NCI-H128 (cell line): ENCODE results near the gene SYNGR3.
A peak's percentile ranks its signal among the peaks of the same experiment; 100 is the strongest.
"Not testable (repeated sequence)": the region's sequence is repeated elsewhere in the genome, so short reads cannot be mapped to it uniquely, and the experiment has no call there.

Source experiments
- DNase-seq: peaks from one replicate; lab custom pipeline; 2025; ENCODE audit not compliant: unreplicated experiment; lab: John Stamatoyannopoulos, UW

SYNGR3 gene

GRCh38 chr16:1959269-1960039 lies 30.3 kb upstream of the SYNGR3 start, which contains the start of gene NDUFB10:
Gene NDUFB10, plus strand, starts transcription at chr16:1959538. Its CDS starts 87 bp downstream, at chr16:1959625.
- DNase-seq, result peak; percentile 11

GRCh38 chr16:1960665-1961630 lies 28.8 kb upstream of the SYNGR3 start:
- no peak for DNase-seq

GRCh38 chr16:1961651-1962067 lies 28.1 kb upstream of the SYNGR3 start:
- DNase-seq, result no peak

- DNase-seq, result not testable (repeated sequence)
Observed at GRCh38 chr16:1962161-1963153, 27.3 kb upstream of the SYNGR3 start.

GRCh38 chr16:1963806-1964505 lies 25.8 kb upstream of the SYNGR3 start:
- no peak for DNase-seq

- peak; percentile 90 for DNase-seq
Observed at GRCh38 chr16:1964506-1965395, 25.0 kb upstream of the SYNGR3 start, which contains the start of gene RPS2. Gene RPS2, minus strand, starts transcription at chr16:1964826. Its CDS starts 201 bp downstream, at chr16:1964625.

GRCh38 chr16:1965396-1966001 lies 24.3 kb upstream of the SYNGR3 start:
- no peak for DNase-seq

- DNase-seq, result no peak
Observed at GRCh38 chr16:1966460-1966859, 23.3 kb upstream of the SYNGR3 start, which contains the start of gene RNF151. Gene RNF151, plus strand, starts transcription at chr16:1966856. Its CDS starts 26 bp downstream, at chr16:1966882.

GRCh38 chr16:1968146-1968953 lies 21.4 kb upstream of the SYNGR3 start:
- no peak for DNase-seq

GRCh38 chr16:1971796-1972489 lies 17.8 kb upstream of the SYNGR3 start, which contains the start of gene TBL3:
Gene TBL3, plus strand, starts transcription at chr16:1972053. Its CDS starts 112 bp downstream, at chr16:1972165.
- DNase-seq, result peak; percentile 80

GRCh38 chr16:1972490-1972877 lies 17.3 kb upstream of the SYNGR3 start:
- DNase-seq, result no peak

GRCh38 chr16:1973461-1974156 lies 16.2 kb upstream of the SYNGR3 start:
- DNase-seq, result no peak

GRCh38 chr16:1974157-1975070 lies 15.4 kb upstream of the SYNGR3 start:
- DNase-seq, result no peak

GRCh38 chr16:1975432-1976215 lies 14.1 kb upstream of the SYNGR3 start:
- DNase-seq, result no peak

GRCh38 chr16:1976216-1976520 lies 13.6 kb upstream of the SYNGR3 start:
- no peak for DNase-seq
